HEK293 (cell line): ENCODE results near the gene IFITM1.
A peak's percentile ranks its signal among the peaks of the same experiment; 100 is the strongest.

Experiments used
- CTCF ChIA-PET: fragments of 350-600 bp; formaldehyde crosslinking; extraction: SDS; loops from one replicate; lab custom pipeline; 2021; ENCODE audit warnings: antibody characterized with exemption; lab: Yijun Ruan, JAX
- POLR2A ChIA-PET: fragments of 300-600 bp; formaldehyde crosslinking; extraction: SDS; loops from one replicate; lab custom pipeline; 2020; ENCODE audit warnings: antibody characterized with exemption, inconsistent platforms; lab: Yijun Ruan, JAX
- H3K27ac ChIP-seq: fragments of 200-500 bp; sonication (Bioruptor generic); 2 replicates; pipeline ENCODE4 v1.5.1; 2014; ENCODE audit warnings: low read depth, low read length, control low read depth, inconsistent platforms; ENCODE audit errors: extremely low read depth
- H3K36me3 ChIP-seq, 2 experiments: fragments of 200-500 bp in 1 of 2; sonication (Bioruptor generic) in 1 of 2; 1 replicate in 1 of 2; 2 replicates in 1 of 2; pipeline ENCODE4 v1.5.1; 2014 to 2017; ENCODE audit warnings: inconsistent platforms in 2 of 2, low read length in 2 of 2; ENCODE audit not compliant: control insufficient read depth in 2 of 2, insufficient read depth in 1 of 2
- H3K4me1 ChIP-seq: fragments of 200-500 bp; sonication (Bioruptor generic); 2 replicates; pipeline ENCODE4 v1.5.1; 2014; ENCODE audit warnings: mild to moderate bottlenecking, low read length, inconsistent platforms; ENCODE audit not compliant: control insufficient read depth, insufficient read depth
- H3K4me3 ChIP-seq: 2 replicates; pipeline ENCODE4 v1.5.1; 2011; ENCODE audit warnings: low read depth, mild to moderate bottlenecking, control low read depth, low read length, moderate library complexity
- H3K9me3 ChIP-seq: fragments of 200-500 bp; sonication (Bioruptor generic); 2 replicates; pipeline ENCODE4 v1.5.1; 2014; ENCODE audit warnings: low read depth, low read length, inconsistent platforms; ENCODE audit not compliant: control insufficient read depth, insufficient read depth
- EGR2 ChIP-seq: fragments of 450-650 bp; formaldehyde crosslinking; IDR thresholded peaks from 2 replicates; pipeline ENCODE4 v1.5.1; 2016; ENCODE audit warnings: low read depth, missing biosample characterization, missing genetic modification characterization
- PRDM10 ChIP-seq: fragments of 450-650 bp; formaldehyde crosslinking; IDR thresholded peaks from 2 replicates; pipeline ENCODE4 v1.5.1; 2016; ENCODE audit warnings: missing biosample characterization, missing genetic modification characterization
- SCRT2 ChIP-seq: fragments of 450-650 bp; formaldehyde crosslinking; IDR thresholded peaks from 2 replicates; pipeline ENCODE4 v1.5.1; 2016; ENCODE audit warnings: missing biosample characterization, missing genetic modification characterization
- TRIM28 ChIP-seq: IDR thresholded peaks from 2 replicates; pipeline ENCODE4 v1.6.1; 2011; ENCODE audit warnings: low read length, control low read depth, borderline replicate concordance
- ZIC2 ChIP-seq: fragments of 450-650 bp; formaldehyde crosslinking; IDR thresholded peaks from 2 replicates; pipeline ENCODE4 v1.5.1; 2016; ENCODE audit warnings: missing biosample characterization, missing genetic modification characterization
- ZNF10 ChIP-seq: fragments of 450-650 bp; formaldehyde crosslinking; IDR thresholded peaks from 2 replicates; pipeline ENCODE4 v1.5.1; 2017; ENCODE audit warnings: missing biosample characterization, missing genetic modification characterization
- ZNF146 ChIP-seq: fragments of 450-650 bp; formaldehyde crosslinking; IDR thresholded peaks from 2 replicates; pipeline ENCODE4 v1.5.1; 2016; ENCODE audit warnings: missing biosample characterization, missing genetic modification characterization
- ZNF292 ChIP-seq: fragments of 450-650 bp; formaldehyde crosslinking; IDR thresholded peaks from 2 replicates; pipeline ENCODE4 v1.5.1; 2016; ENCODE audit warnings: low read depth, missing biosample characterization, missing genetic modification characterization, borderline replicate concordance
- ZNF501 ChIP-seq: fragments of 450-650 bp; formaldehyde crosslinking; IDR thresholded peaks from 2 replicates; pipeline ENCODE4 v1.5.1; 2016; ENCODE audit warnings: missing biosample characterization, missing genetic modification characterization
- ZNF785 ChIP-seq: fragments of 450-650 bp; formaldehyde crosslinking; IDR thresholded peaks from 2 replicates; pipeline ENCODE4 v1.5.1; 2016; ENCODE audit warnings: missing biosample characterization, missing genetic modification characterization

IFITM1 gene

GRCh38 chr11:334264-334994 is 20.6 kb downstream of the IFITM1 start:
- ChIA-PET CTCF (interaction anchor here (2.5 kb wide), 1 partner anchor 84 kb away, joined by 5 read pairs; no protein-coding TSS in a partner anchor), POLR2A (no interaction called here)
- H3K4me3 ChIP-seq, result no peak overlapping the region
- TF ChIP-seq TRIM28 (0 out of 2 replicates have a peak, but pooled peaks have one; percentile 29), PRDM10 (tag by site-specific recombination) (peak; percentile 39; the same call in 1 of the 2 replicates), ZNF10 (tag by site-specific recombination) (0 out of 2 replicates have a peak, but pooled peaks have one; percentile 16), ZNF501 (tag by site-specific recombination) (no peak), ZIC2 (tag by site-specific recombination) (peak; percentile 50; the same call in 1 of the 2 replicates), EGR2 (no peak)
- TF ChIP-seq, all 188 proteins: peak for 4
- Histone ChIP-seq H3K9me3 (no peaks in the 10 kb centered on the region), H3K4me1 (no peaks in the 10 kb centered on the region), H3K36me3 (no peaks in the 10 kb centered on the region), H3K27ac (no peak overlapping the region)

- H3K4me3 ChIP-seq, result no peak overlapping the region
- no peak for TF ChIP-seq ZNF146
- no peak for TF ChIP-seq ZNF785
- TF ChIP-seq SCRT2, result peak; percentile 58; the same call in 1 of the 2 replicates
- TF ChIP-seq, all 188 proteins: peak for 1
- ChIA-PET CTCF (interaction anchor here (0.5 kb wide), 1 partner anchor 112 kb away, joined by 4 read pairs; no protein-coding TSS in a partner anchor), POLR2A (no interaction called here)
- Histone ChIP-seq H3K36me3 (no peaks in the 10 kb centered on the region), H3K9me3 (no peaks in the 10 kb centered on the region), H3K4me1 (no peaks in the 10 kb centered on the region), H3K27ac (no peak overlapping the region)
Measured at GRCh38 chr11:335779-336658, 22.2 kb downstream of the IFITM1 start.

- no peak overlapping the region for H3K27ac ChIP-seq
- H3K9me3 ChIP-seq, result no peaks in the 10 kb centered on the region
- no peaks in the 10 kb centered on the region for H3K4me1 ChIP-seq
- no peak overlapping the region for H3K4me3 ChIP-seq
- CTCF ChIA-PET, result no interaction called here
- POLR2A ChIA-PET, result no interaction called here
- TF ChIP-seq PRDM10 (tag by site-specific recombination) (peak; percentile 65), ZNF292 (tag by site-specific recombination) (no peak)
- TF ChIP-seq, all 188 proteins: peak for 1
- H3K36me3 ChIP-seq, result no peaks in the 10 kb centered on the region
Measured at GRCh38 chr11:336659-337198, 22.9 kb downstream of the IFITM1 start.
